ENCODE results near the gene LMO7. TPM values are rescaled to one million over a fixed set of nuclear protein-coding genes. Genes with fewer than 3 reads are reported as not detected.

The LMO7 gene
- total and polyA plus RNA-seq, 8 donors = 14.7 to 50.4 (median 29.1) TPM

DNA sequence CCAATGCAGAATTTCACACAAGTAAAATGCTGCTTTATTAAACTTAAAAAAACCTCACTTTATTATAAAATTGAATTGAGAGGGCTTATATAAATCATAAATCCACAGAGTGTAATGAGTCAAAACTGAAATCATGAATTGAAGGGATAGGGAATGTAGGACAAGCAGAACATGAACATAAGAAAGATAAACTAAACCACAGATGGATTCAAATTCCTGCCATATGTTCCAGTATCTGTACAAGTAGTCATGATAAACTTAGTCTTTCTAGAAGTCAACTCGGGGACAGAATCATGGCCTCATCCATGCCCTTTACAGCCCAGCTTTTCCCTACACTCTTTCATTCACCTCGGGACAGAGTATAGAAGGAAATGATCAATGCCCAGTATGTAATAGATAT is 16.6 kb downstream of the LMO7 start:
- intact Hi-C loops (cut with DNase I) = no loop called here
- no peak for FAIRE-seq
- Histone ChIP-seq H3K4me3 (no peak overlapping the region), H3K27me3 (no peaks in the 10 kb centered on the region), H3K36me3 (no peaks in the 10 kb centered on the region), H3K4me1 (no peaks in the 10 kb centered on the region), H3K9me3 (no peaks in the 10 kb centered on the region), H3K27ac (no peak overlapping the region)
- TF ChIP-seq CTCF (IDR thresholded peaks at IDR 0.05) = no peak
- DNase-seq = no peak
- ATAC-seq = no peak
- 91 to 92% methylated on average over 2 of the region's 2 CpGs for WGBS, 2 donors

GRCh38 chr13:75656425-75656989 is 20.4 kb downstream of the LMO7 start:
- FAIRE-seq (no peak), ATAC-seq (no peak), DNase-seq (no peak)
- Histone ChIP-seq H3K36me3 (no peaks in the 10 kb centered on the region), H3K27me3 (no peaks in the 10 kb centered on the region), H3K27ac (no peak overlapping the region), H3K9me3 (no peaks in the 10 kb centered on the region), H3K4me1 (peaks cover 0 to 4% (median 0%) of the 10 kb centered on the region in 3 donors), H3K4me3 (no peak overlapping the region)
- no peak for TF ChIP-seq CTCF (IDR thresholded peaks at IDR 0.05)
- WGBS, 2 donors = 97 to 98% methylated on average over 3 of the region's 3 CpGs
- intact Hi-C loops (cut with DNase I) = no loop called here

- no peak for FAIRE-seq
- ATAC-seq = no peak
- WGBS, 2 donors = 92 to 93% methylated on average over 1 of the region's 1 CpG
- Histone ChIP-seq H3K4me3 (no peak overlapping the region), H3K9me3 (no peaks in the 10 kb centered on the region), H3K36me3 (no peaks in the 10 kb centered on the region), H3K27ac (no peak overlapping the region), H3K4me1 (peaks cover 0 to 10% (median 4%) of the 10 kb centered on the region in 3 donors), H3K27me3 (no peaks in the 10 kb centered on the region)
- DNase-seq = no peak
- intact Hi-C loops (cut with DNase I) = no loop called here
- TF ChIP-seq CTCF (IDR thresholded peaks at IDR 0.05) = no peak
Observed at GRCh38 chr13:75657111-75657510, 21.0 kb downstream of the LMO7 start.

- intact Hi-C loops (cut with DNase I) = no loop called here
- FAIRE-seq (no peak), ATAC-seq (no peak), DNase-seq (no peak)
- Histone ChIP-seq H3K27ac (no peak overlapping the region), H3K4me1 (peaks cover 0 to 20% (median 14%) of the 10 kb centered on the region in 3 donors), H3K9me3 (no peaks in the 10 kb centered on the region), H3K27me3 (no peaks in the 10 kb centered on the region), H3K36me3 (no peaks in the 10 kb centered on the region), H3K4me3 (no peak overlapping the region)
- TF ChIP-seq CTCF (IDR thresholded peaks at IDR 0.05) = no peak
- 72 to 84% methylated on average over 3 of the region's 3 CpGs for WGBS, 2 donors
Observed at GRCh38 chr13:75660694-75661093, 24.6 kb downstream of the LMO7 start.

- intact Hi-C loops (cut with DNase I) = no loop called here
- peak in 3 of 6 donors; percentile 25 to 57 (median 36) for DNase-seq
- WGBS, 2 donors = 15 to 26% methylated on average over 4 of the region's 4 CpGs
Observed at GRCh38 chr13:75661443-75661842, 25.3 kb downstream of the LMO7 start.

More at GRCh38 chr13:75661443-75661842, 25.3 kb downstream of the LMO7 start:
- H3K27ac ChIP-seq = no peak overlapping the region
- no peaks in the 10 kb centered on the region for H3K27me3 ChIP-seq
- no peak overlapping the region for H3K4me3 ChIP-seq
- FAIRE-seq = no peak
- H3K9me3 ChIP-seq = no peaks in the 10 kb centered on the region
- H3K36me3 ChIP-seq = no peaks in the 10 kb centered on the region
- peaks cover 0 to 20% (median 14%) of the 10 kb centered on the region in 3 donors for H3K4me1 ChIP-seq
- no peak for TF ChIP-seq CTCF (IDR thresholded peaks at IDR 0.05)
- peak; percentile 76 to 94 (median 92) for ATAC-seq

Data from pancreas (tissue), 10 donors.